Transverse colon (tissue), 4 donors: ENCODE data around the gene TMEM208. TPM values are rescaled to one million over a fixed set of nuclear protein-coding genes. Genes with fewer than 3 reads are reported as not detected.

Source experiments
- DNase-seq: peaks from one replicate; pipeline ENCODE4 v3.0.0-alpha.2; 2019
- H3K27ac ChIP-seq, 4 donors: fragments of 200-600 bp; sonication (generic); 2 replicates each; pipeline ENCODE4 v1.5.1; 2016 to 2018; ENCODE audit warnings: inconsistent platforms in 4 of 4
- H3K27me3 ChIP-seq: fragments of 200-600 bp; sonication (generic); 2 replicates; pipeline ENCODE4 v1.5.1; 2017; ENCODE audit warnings: inconsistent platforms
- H3K36me3 ChIP-seq, 4 donors: fragments of 200-600 bp; sonication (generic); 2 replicates each; pipeline ENCODE4 v1.5.1; 2017 to 2019; ENCODE audit warnings: inconsistent platforms in 4 of 4
- H3K4me1 ChIP-seq, 4 donors: fragments of 200-600 bp; sonication (generic); 2 replicates each; pipeline ENCODE4 v1.5.1; 2017 to 2020; ENCODE audit warnings: inconsistent platforms in 4 of 4
- H3K4me3 ChIP-seq, 4 donors: fragments of 200-600 bp; sonication (generic); 1 replicate in 1 of 4; 2 replicates in 3 of 4; pipeline versions ENCODE4 v1.5.1 to v1.6.1; 2017 to 2019; ENCODE audit warnings: inconsistent platforms in 4 of 4
- H3K9me3 ChIP-seq, 2 donors: fragments of 200-600 bp; sonication (generic); 2 replicates each; pipeline ENCODE4 v1.5.1; 2017 to 2019; ENCODE audit warnings: inconsistent platforms in 2 of 2
- EP300 ChIP-seq: sonication (generic); formaldehyde crosslinking; IDR thresholded peaks from one replicate; pipeline ENCODE4 v1.6.1; 2017; ENCODE audit warnings: antibody characterized with exemption, low read depth
- POLR2A ChIP-seq: fragments of 450-650 bp; IDR thresholded peaks from one replicate; pipeline ENCODE4 v1.6.1; 2016; ENCODE audit warnings: antibody characterized with exemption, mild to moderate bottlenecking, moderate library complexity
- POLR2AphosphoS5 ChIP-seq, 3 donors: sonication (generic); formaldehyde crosslinking; IDR thresholded peaks; one replicate each; pipeline ENCODE4 v1.6.1; 2016; ENCODE audit warnings: antibody characterized with exemption in 3 of 3
- WGBS, 2 donors: methylation state at CpG; one replicate each; pipeline ENCODE4 v1.1.5; 2018; ENCODE audit warnings: low coverage in 1 of 2; 5-methylcytosine and 5-hydroxymethylcytosine counted together
- in situ Hi-C, 4 donors: fragments of 200-750 bp; cut with MboI; loops; one replicate each; pipeline versions ENCODE4 v1.15.0 to v1.15.1; 2017; ENCODE audit warnings: low sequenced_read_pairs in 3 of 4, low pct_ligation_motif_present in 1 of 4, low pct_unique_long_range_greater_than_20kb in 1 of 4
- intact Hi-C: fragments of 100-400 bp; cut with DNase I; formaldehyde crosslinking; loops from one replicate; pipeline ENCODE4 v1.15.1; 2023; ENCODE audit warnings: low total_unique reads
- total RNA-seq, 4 donors: library from RNA; depleted of rRNA; stranded (reverse); fragments of >200 nt; gene quantifications; one replicate each; pipeline ENCODE4 v1.1.0, GENCODE V29; 2016
- TF ChIP-seq, protein P1 (sequence below), 5 experiments: fragments of 200-600 bp in 3 of 5; fragments of 450-650 bp in 2 of 5; sonication (generic) in 3 of 5; IDR thresholded peaks; 1 replicate in 2 of 5; 2 replicates in 3 of 5; pipeline ENCODE4 v1.5.1; 2016 to 2017; ENCODE audit warnings: antibody characterized with exemption in 5 of 5, inconsistent platforms in 3 of 5, mild to moderate bottlenecking in 2 of 5, moderate library complexity in 1 of 5

The TMEM208 gene
- total RNA-seq, 4 donors from 2014 or later = 29.5 to 50.2 (median 39.3) TPM; not detected in 1

DNA sequence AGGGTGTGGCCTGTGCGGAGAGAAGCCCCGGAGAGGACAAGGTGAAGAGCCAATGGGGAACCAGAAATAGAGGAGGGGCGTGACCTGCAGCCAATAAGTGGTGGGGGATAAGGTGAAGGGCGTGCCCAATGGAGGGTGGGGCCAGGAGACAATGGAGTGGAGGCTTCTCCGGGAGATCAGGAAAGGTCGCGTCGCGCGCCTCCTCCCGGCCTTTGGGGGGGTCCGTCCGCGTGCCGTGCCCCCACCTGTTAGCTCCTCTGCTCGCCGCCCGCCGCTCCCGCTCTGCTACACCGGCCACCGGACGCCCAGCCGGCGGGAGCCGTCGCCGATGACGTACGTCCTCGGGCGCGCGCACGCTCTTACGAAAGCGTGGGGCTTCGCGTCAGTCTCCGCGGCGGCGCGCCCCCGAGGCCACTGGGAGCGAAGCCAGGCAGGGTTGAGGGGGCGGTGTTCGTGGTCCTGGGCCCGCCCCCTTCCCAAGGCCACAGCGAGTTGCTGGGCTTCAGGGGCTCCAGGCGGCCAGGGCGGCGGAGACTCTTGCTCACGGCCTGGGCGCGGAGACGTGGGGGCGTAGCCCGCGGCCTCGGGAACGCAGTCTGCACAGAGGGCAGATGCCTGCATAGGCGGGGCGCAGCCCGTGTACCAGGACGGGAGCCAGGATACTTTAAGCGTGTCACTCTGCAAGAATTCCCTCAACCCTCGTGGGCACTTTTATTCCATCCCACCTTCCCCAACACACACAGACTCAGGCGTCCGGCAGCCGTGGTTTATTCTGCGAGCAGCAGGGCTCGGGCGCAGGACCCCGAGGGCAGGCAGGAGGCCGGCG is 43.1 kb upstream of the TMEM208 start, which contains the start of gene MATCAP1:
TSS of gene MATCAP1 (minus strand) at position 337 of the 826 bp plus-strand sequence. CDS start 3,353 bp downstream, outside the sequence.
- intact Hi-C loops = loop anchor here (2.0 kb wide), 1 partner anchor 25 kb away; the partner anchor contains the start of genes FBXL8 and TRADD
- TF ChIP-seq, protein P1, sequence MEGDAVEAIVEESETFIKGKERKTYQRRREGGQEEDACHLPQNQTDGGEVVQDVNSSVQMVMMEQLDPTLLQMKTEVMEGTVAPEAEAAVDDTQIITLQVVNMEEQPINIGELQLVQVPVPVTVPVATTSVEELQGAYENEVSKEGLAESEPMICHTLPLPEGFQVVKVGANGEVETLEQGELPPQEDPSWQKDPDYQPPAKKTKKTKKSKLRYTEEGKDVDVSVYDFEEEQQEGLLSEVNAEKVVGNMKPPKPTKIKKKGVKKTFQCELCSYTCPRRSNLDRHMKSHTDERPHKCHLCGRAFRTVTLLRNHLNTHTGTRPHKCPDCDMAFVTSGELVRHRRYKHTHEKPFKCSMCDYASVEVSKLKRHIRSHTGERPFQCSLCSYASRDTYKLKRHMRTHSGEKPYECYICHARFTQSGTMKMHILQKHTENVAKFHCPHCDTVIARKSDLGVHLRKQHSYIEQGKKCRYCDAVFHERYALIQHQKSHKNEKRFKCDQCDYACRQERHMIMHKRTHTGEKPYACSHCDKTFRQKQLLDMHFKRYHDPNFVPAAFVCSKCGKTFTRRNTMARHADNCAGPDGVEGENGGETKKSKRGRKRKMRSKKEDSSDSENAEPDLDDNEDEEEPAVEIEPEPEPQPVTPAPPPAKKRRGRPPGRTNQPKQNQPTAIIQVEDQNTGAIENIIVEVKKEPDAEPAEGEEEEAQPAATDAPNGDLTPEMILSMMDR (IDR thresholded peaks at IDR 0.05) = peak in 1 of 5 experiments; percentile 5
- peak; percentile 57 to 81 (median 58) for TF ChIP-seq POLR2AphosphoS5 (IDR thresholded peaks at IDR 0.05)
- peak; percentile 77 for TF ChIP-seq POLR2A
- peak; percentile 53 for TF ChIP-seq EP300
- Histone ChIP-seq H3K4me1 (peaks cover 13 to 36% (median 25%) of the 10 kb centered on the region in 4 donors), H3K36me3 (no peaks in the 10 kb centered on the region), H3K27ac (peak within 1 kb of the TSS; percentile 93 to 96 (median 94)), H3K9me3 (no peaks in the 10 kb centered on the region), H3K4me3 (peak within 1 kb of the TSS; percentile 52 to 77 (median 70)), H3K27me3 (no peaks in the 10 kb centered on the region)
- WGBS, 2 donors = 0% methylated on average over 58 of the region's 77 CpGs; no CpG with 5 or more reads in 1 of the 2 donors
- in situ Hi-C loops = no loop called here
- peak; percentile 95 for DNase-seq

DNA sequence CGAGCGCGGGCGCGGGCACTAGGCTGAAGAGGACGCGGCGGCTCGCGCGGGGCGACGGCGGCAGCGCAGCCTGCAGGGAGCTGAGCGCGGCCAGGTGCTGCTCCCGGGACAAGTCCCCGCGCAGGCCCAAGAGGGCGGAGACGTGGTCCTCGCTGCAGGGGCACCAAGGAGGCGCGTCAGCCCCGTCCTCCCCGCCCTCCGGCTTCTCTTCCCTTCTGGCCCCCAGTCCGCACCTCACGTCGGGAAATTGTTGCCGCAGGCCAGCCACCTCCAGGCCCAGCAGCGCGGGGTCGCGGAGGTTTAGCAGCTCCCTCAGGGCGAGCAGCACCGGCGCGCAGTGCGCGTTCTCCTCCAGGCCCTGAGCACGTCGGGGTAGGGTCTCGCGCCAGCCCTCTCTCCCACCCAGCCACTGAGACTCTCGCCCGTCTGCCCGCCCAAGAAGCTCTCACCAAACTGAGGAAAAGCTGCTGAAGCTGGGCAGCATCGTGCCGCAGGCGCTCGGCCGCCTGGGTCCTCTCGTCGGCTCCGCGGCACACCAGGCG is 42.4 kb upstream of the TMEM208 start:
- no peaks in the 10 kb centered on the region for H3K9me3 ChIP-seq
- peak overlapping the region; percentile 52 to 77 (median 70) for H3K4me3 ChIP-seq
- DNase-seq = no peak
- no peaks in the 10 kb centered on the region for H3K36me3 ChIP-seq
- 9 to 20% methylated on average over 1 to 31 of the region's 59 CpGs for WGBS, 2 donors
- H3K27me3 ChIP-seq = no peaks in the 10 kb centered on the region
- in situ Hi-C loops (no loop called here), intact Hi-C loops (loop anchor here (2.0 kb wide), 1 partner anchor 26 kb away; the partner anchor contains the start of genes FBXL8 and TRADD)
- TF ChIP-seq EP300 (no peak), POLR2AphosphoS5 (IDR thresholded peaks at IDR 0.05) (no peak), POLR2A (no peak)
- TF ChIP-seq, protein P1 (IDR thresholded peaks at IDR 0.05) = no peak
- H3K27ac ChIP-seq = peak overlapping the region; percentile 93 to 96 (median 94)
- peaks cover 12 to 32% (median 23%) of the 10 kb centered on the region in 4 donors for H3K4me1 ChIP-seq

DNA sequence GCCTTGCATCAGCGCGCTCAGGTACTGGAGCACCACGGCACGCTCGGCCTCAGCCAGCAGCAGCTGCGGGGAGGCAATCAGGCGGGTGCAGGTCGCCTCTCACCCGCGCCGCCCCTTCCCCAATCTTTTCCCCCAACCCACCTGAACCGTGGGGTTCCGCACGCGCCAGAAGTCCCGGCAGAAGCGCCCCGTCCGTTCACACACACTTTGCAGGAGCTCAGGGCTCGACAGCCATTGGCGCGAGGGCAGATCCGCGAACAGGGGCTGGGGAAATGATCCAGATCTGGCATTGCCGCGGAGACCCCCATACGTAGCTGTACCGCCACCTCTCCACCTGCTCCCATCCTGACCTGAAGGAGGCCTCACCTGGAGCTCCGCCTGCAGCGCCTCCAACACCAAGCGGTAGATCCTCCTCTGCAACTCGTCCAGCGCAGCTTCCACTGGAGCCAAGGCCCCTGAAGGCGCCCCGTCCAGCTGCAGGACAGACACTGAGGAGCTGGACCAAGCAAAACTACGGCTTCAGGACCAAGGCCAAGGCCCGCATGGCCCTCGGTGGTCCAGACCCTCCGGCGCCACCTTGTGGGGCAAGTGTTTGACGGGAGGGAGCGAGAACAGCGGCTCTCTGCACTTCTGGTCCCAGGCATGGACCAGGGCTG is 41.8 kb upstream of the TMEM208 start:
- H3K9me3 ChIP-seq = no peaks in the 10 kb centered on the region
- no peaks in the 10 kb centered on the region for H3K36me3 ChIP-seq
- peaks cover 12 to 32% (median 23%) of the 10 kb centered on the region in 4 donors for H3K4me1 ChIP-seq
- peak; percentile 94 for DNase-seq
- in situ Hi-C loops (no loop called here), intact Hi-C loops (loop anchor here (2.0 kb wide), 1 partner anchor 26 kb away; the partner anchor contains the start of genes FBXL8 and TRADD)
- H3K27me3 ChIP-seq = no peaks in the 10 kb centered on the region
- 32% methylated on average over 29 of the region's 43 CpGs; no CpG with 5 or more reads in 1 of the 2 donors for WGBS, 2 donors
- peak overlapping the region; percentile 93 to 96 (median 94) for H3K27ac ChIP-seq
- H3K4me3 ChIP-seq = peak overlapping the region in 3 of 4 donors; percentile 52 to 77 (median 64)
- TF ChIP-seq, protein P1 (IDR thresholded peaks at IDR 0.05) = peak; percentile 76 to 89 (median 81)
- TF ChIP-seq EP300 (no peak), POLR2A (no peak), POLR2AphosphoS5 (IDR thresholded peaks at IDR 0.05) (peak in 2 of 3 donors; percentile 60 to 66)
